GM23338 (cell line): ENCODE measurements around the gene NXPH2. TPM values are rescaled to one million over a fixed set of nuclear protein-coding genes. Genes with fewer than 3 reads are reported as not detected.

Experiments used
- ATAC-seq: fragments of 200-7000 bp; cut with Tn5 transposase; 3 replicates; pipeline ENCODE4 v1.9.1; 2020
- DNase-seq: peaks from one replicate; pipeline ENCODE4 v3.0.0-alpha.2; 2015; ENCODE audit warnings: low spot score
- H2AFZ ChIP-seq: fragments of 200-600 bp; sonication (generic); 2 replicates; pipeline ENCODE4 v1.8.0; 2016; ENCODE audit warnings: antibody characterized with exemption, mild to moderate bottlenecking, moderate library complexity
- H3F3A ChIP-seq: fragments of 200-600 bp; sonication (generic); replicated peaks from 2 replicates; pipeline ENCODE4 v1.8.0; 2017; ENCODE audit warnings: antibody characterized with exemption, mixed run types, low read depth
- H3K27ac ChIP-seq: fragments of 200-600 bp; sonication (generic); 2 replicates; pipeline ENCODE4 v1.6.1; 2016; ENCODE audit warnings: low read depth
- H3K27me3 ChIP-seq: fragments of 200-600 bp; sonication (generic); 2 replicates; pipeline ENCODE4 v1.8.0; 2016; ENCODE audit warnings: mild to moderate bottlenecking, mixed run types, moderate library complexity; ENCODE audit not compliant: insufficient read depth
- H3K36me3 ChIP-seq: fragments of 200-600 bp; sonication (generic); 2 replicates; pipeline ENCODE4 v1.8.0; 2016; ENCODE audit warnings: mild to moderate bottlenecking; ENCODE audit not compliant: insufficient read depth
- H3K4me1 ChIP-seq: fragments of 200-600 bp; sonication (generic); 2 replicates; pipeline ENCODE4 v1.8.0; 2016; ENCODE audit warnings: mild to moderate bottlenecking, moderate library complexity; ENCODE audit not compliant: insufficient read depth
- H3K4me2 ChIP-seq: fragments of 200-600 bp; sonication (generic); 2 replicates; pipeline ENCODE4 v1.7.1; 2017; ENCODE audit warnings: mixed run types
- H3K4me3 ChIP-seq: fragments of 200-600 bp; sonication (generic); 2 replicates; pipeline ENCODE4 v1.6.1; 2016; ENCODE audit warnings: mixed run types
- H3K79me2 ChIP-seq: fragments of 200-600 bp; sonication (generic); replicated peaks from 2 replicates; pipeline ENCODE4 v1.8.0; 2017; ENCODE audit warnings: mild to moderate bottlenecking; ENCODE audit not compliant: insufficient read depth
- H3K9me2 ChIP-seq: fragments of 200-600 bp; sonication (generic); 2 replicates; pipeline ENCODE4 v1.8.0; 2017; ENCODE audit not compliant: insufficient read depth
- H4K20me1 ChIP-seq: fragments of 200-600 bp; sonication (generic); replicated peaks from 2 replicates; pipeline ENCODE4 v1.8.0; 2017; ENCODE audit warnings: mild to moderate bottlenecking; ENCODE audit not compliant: insufficient read depth
- H3K27ac Mint-ChIP-seq: 2 replicates; pipeline ENCODE4 v1.8.0; 2020; ENCODE audit warnings: inconsistent platforms, mild to moderate bottlenecking, moderate library complexity, mixed read lengths
- H3K27me3 Mint-ChIP-seq: 3 replicates; pipeline ENCODE4 v1.8.0; 2022; ENCODE audit warnings: low read depth, mild to moderate bottlenecking, moderate library complexity, mixed read lengths, inconsistent platforms; ENCODE audit not compliant: insufficient read depth, poor library complexity
- H3K36me3 Mint-ChIP-seq: 3 replicates; pipeline ENCODE4 v1.8.0; 2021; ENCODE audit warnings: low read depth, mild to moderate bottlenecking, inconsistent platforms, moderate library complexity, mixed read lengths
- H3K4me1 Mint-ChIP-seq: 3 replicates; pipeline ENCODE4 v1.8.0; 2020; ENCODE audit warnings: mild to moderate bottlenecking, inconsistent platforms, mixed read lengths
- H3K4me3 Mint-ChIP-seq: 3 replicates; pipeline ENCODE4 v1.8.0; 2021; ENCODE audit warnings: moderate library complexity, mild to moderate bottlenecking, inconsistent platforms, mixed read lengths
- H3K9me3 Mint-ChIP-seq: 3 replicates; pipeline ENCODE4 v1.8.0; 2020; ENCODE audit warnings: moderate library complexity, mild to moderate bottlenecking, inconsistent platforms, mixed read lengths
- CREB1 ChIP-seq: fragments of 250-450 bp; sonication (Bioruptor Pico); IDR thresholded peaks from 2 replicates; pipeline ENCODE4 v1.5.0; 2020; ENCODE audit warnings: low read depth, mild to moderate bottlenecking, moderate library complexity
- ETS1 ChIP-seq: IDR thresholded peaks from 2 replicates; pipeline ENCODE4 v1.6.1; 2016; ENCODE audit warnings: antibody characterized with exemption
- EZH2 ChIP-seq: fragments of 200-600 bp; sonication (generic); IDR thresholded peaks from one replicate; pipeline ENCODE4 v1.8.0; 2017; ENCODE audit warnings: antibody characterized with exemption, mild to moderate bottlenecking, low read depth; ENCODE audit not compliant: unreplicated experiment
- EZH2phosphoT487 ChIP-seq: fragments of 200-600 bp; sonication (generic); IDR thresholded peaks from one replicate; pipeline ENCODE4 v1.8.1; 2018; ENCODE audit warnings: antibody characterized with exemption; ENCODE audit not compliant: unreplicated experiment
- JUNB ChIP-seq: IDR thresholded peaks from one replicate; pipeline ENCODE4 v1.6.1; 2016; ENCODE audit warnings: antibody characterized with exemption; ENCODE audit not compliant: unreplicated experiment
- NANOG ChIP-seq: IDR thresholded peaks from 2 replicates; pipeline ENCODE4 v1.6.1; 2016; ENCODE audit warnings: antibody characterized with exemption, borderline replicate concordance
- POLR2AphosphoS5 ChIP-seq: IDR thresholded peaks from 2 replicates; pipeline ENCODE4 v1.6.1; 2016; ENCODE audit warnings: antibody characterized with exemption, low read depth
- REST ChIP-seq: IDR thresholded peaks from one replicate; pipeline ENCODE4 v1.6.1; 2018; ENCODE audit warnings: antibody characterized with exemption; ENCODE audit not compliant: unreplicated experiment
- STAT1 ChIP-seq: IDR thresholded peaks from one replicate; pipeline ENCODE4 v1.6.1; 2016; ENCODE audit warnings: antibody characterized with exemption; ENCODE audit not compliant: unreplicated experiment
- ZNF114 ChIP-seq: fragments of 250-450 bp; sonication (Bioruptor Pico); IDR thresholded peaks from 2 replicates; pipeline ENCODE4 v1.5.0; 2020; ENCODE audit warnings: mild to moderate bottlenecking, moderate library complexity
- ZNF331 ChIP-seq: fragments of 250-450 bp; sonication (Bioruptor Pico); IDR thresholded peaks from 2 replicates; pipeline ENCODE4 v1.5.0; 2020; ENCODE audit warnings: low read depth, mild to moderate bottlenecking, moderate library complexity
- polyA plus RNA-seq: library from polyadenylated mRNA; unstranded; fragments of >200 nt; fragmentation: Nextera tagmentation; extraction: Ambion mirVana; gene quantifications from 2 replicates; pipeline ENCODE4 v1.2.1, GENCODE V29; 2016
- total RNA-seq: library from RNA; depleted of rRNA; stranded (reverse); fragments of >200 nt; shearing (Covaris generic); gene quantifications from 2 replicates; pipeline ENCODE4 v1.2.3, GENCODE V29; 2014
- TF ChIP-seq, protein P1 (sequence below): fragments of 250-450 bp; sonication (Bioruptor Pico); IDR thresholded peaks from 2 replicates; pipeline ENCODE4 v1.5.0; 2020; ENCODE audit warnings: mild to moderate bottlenecking, moderate library complexity
- TF ChIP-seq, protein P2 (sequence below), 2 experiments: fragments of 200-600 bp in 1 of 2; sonication (generic) in 1 of 2; conservative IDR thresholded peaks; 2 replicates each; pipeline versions ENCODE4 v1.5.1 to v1.6.1; 2016 to 2017; ENCODE audit warnings: antibody characterized with exemption in 2 of 2, low read depth in 2 of 2, mild to moderate bottlenecking in 2 of 2, moderate library complexity in 1 of 2

The NXPH2 gene
- total and polyA plus RNA-seq, 2 experiments from 2014 or later: 2.7 to 8.3 TPM

DNA sequence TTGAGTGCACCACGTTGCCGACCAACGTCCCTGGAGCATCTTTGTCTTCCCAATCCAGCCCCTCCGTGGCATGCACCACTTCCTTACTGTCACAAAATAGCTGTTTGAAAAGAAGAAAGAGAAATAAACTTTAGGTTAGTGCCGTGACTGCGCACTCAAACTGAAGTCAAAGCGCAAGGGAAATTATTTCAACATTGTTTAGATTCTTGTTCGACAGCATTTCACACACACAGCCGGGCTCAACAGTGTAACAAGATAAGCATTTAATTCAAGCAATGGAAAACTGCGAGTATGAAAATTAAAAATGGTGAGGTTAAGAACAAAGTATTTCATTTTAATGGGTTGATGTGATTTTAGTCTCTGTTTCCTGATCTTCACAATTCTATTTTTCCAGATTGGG is 108.6 kb downstream of the NXPH2 start:
- no peak overlapping the region for H3K4me3 ChIP-seq
- Mint-ChIP-seq H3K27me3 (no peaks in the 10 kb centered on the region), H3K27ac (peak overlapping the region; percentile 55), H3K4me3 (peak overlapping the region; percentile 21; the same call in 1 of the 3 replicates), H3K4me1 (peaks cover 38% of the 10 kb centered on the region), H3K9me3 (no peaks in the 10 kb centered on the region), H3K36me3 (no peaks in the 10 kb centered on the region)
- no peak overlapping the region for H3K27ac ChIP-seq
- no peaks in the 10 kb centered on the region for H4K20me1 ChIP-seq
- H3K4me1 ChIP-seq: peaks cover 27% of the 10 kb centered on the region
- H3K27me3 ChIP-seq: no peaks in the 10 kb centered on the region
- peaks cover 3% of the 10 kb centered on the region; the same call in 1 of the 2 replicates for H3K9me2 ChIP-seq
- DNase-seq (no peak), ATAC-seq (no peak; the same call in 2 of the 3 replicates)
- no peaks in the 10 kb centered on the region for H3F3A ChIP-seq
- no peaks in the 10 kb centered on the region for H3K36me3 ChIP-seq
- H3K4me2 ChIP-seq: peak overlapping the region; percentile 4
- TF ChIP-seq EZH2 (no peak), POLR2AphosphoS5 (no peak), REST (no peak), ZNF331 (CRISPR knock-in tag) (no peak), EZH2phosphoT487 (no peak), JUNB (no peak), NANOG (no peak), ETS1 (no peak), ZNF114 (CRISPR knock-in tag) (no peak), CREB1 (no peak), STAT1 (no peak)
- TF ChIP-seq, protein P1, sequence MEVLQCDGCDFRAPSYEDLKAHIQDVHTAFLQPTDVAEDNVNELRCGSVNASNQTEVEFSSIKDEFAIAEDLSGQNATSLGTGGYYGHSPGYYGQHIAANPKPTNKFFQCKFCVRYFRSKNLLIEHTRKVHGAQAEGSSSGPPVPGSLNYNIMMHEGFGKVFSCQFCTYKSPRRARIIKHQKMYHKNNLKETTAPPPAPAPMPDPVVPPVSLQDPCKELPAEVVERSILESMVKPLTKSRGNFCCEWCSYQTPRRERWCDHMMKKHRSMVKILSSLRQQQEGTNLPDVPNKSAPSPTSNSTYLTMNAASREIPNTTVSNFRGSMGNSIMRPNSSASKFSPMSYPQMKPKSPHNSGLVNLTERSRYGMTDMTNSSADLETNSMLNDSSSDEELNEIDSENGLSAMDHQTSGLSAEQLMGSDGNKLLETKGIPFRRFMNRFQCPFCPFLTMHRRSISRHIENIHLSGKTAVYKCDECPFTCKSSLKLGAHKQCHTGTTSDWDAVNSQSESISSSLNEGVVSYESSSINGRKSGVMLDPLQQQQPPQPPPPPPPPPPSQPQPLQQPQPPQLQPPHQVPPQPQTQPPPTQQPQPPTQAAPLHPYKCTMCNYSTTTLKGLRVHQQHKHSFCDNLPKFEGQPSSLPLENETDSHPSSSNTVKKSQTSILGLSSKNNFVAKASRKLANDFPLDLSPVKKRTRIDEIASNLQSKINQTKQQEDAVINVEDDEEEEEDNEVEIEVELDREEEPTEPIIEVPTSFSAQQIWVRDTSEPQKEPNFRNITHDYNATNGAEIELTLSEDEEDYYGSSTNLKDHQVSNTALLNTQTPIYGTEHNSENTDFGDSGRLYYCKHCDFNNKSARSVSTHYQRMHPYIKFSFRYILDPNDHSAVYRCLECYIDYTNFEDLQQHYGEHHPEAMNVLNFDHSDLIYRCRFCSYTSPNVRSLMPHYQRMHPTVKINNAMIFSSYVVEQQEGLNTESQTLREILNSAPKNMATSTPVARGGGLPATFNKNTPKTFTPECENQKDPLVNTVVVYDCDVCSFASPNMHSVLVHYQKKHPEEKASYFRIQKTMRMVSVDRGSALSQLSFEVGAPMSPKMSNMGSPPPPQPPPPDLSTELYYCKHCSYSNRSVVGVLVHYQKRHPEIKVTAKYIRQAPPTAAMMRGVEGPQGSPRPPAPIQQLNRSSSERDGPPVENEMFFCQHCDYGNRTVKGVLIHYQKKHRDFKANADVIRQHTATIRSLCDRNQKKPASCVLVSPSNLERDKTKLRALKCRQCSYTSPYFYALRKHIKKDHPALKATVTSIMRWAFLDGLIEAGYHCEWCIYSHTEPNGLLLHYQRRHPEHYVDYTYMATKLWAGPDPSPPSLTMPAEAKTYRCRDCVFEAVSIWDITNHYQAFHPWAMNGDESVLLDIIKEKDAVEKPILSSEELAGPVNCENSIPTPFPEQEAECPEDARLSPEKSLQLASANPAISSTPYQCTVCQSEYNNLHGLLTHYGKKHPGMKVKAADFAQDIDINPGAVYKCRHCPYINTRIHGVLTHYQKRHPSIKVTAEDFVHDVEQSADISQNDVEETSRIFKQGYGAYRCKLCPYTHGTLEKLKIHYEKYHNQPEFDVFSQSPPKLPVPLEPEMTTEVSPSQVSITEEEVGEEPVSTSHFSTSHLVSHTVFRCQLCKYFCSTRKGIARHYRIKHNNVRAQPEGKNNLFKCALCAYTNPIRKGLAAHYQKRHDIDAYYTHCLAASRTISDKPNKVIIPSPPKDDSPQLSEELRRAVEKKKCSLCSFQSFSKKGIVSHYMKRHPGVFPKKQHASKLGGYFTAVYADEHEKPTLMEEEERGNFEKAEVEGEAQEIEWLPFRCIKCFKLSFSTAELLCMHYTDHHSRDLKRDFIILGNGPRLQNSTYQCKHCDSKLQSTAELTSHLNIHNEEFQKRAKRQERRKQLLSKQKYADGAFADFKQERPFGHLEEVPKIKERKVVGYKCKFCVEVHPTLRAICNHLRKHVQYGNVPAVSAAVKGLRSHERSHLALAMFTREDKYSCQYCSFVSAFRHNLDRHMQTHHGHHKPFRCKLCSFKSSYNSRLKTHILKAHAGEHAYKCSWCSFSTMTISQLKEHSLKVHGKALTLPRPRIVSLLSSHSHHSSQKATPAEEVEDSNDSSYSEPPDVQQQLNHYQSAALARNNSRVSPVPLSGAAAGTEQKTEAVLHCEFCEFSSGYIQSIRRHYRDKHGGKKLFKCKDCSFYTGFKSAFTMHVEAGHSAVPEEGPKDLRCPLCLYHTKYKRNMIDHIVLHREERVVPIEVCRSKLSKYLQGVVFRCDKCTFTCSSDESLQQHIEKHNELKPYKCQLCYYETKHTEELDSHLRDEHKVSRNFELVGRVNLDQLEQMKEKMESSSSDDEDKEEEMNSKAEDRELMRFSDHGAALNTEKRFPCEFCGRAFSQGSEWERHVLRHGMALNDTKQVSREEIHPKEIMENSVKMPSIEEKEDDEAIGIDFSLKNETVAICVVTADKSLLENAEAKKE: no peak
- TF ChIP-seq, protein P2, sequence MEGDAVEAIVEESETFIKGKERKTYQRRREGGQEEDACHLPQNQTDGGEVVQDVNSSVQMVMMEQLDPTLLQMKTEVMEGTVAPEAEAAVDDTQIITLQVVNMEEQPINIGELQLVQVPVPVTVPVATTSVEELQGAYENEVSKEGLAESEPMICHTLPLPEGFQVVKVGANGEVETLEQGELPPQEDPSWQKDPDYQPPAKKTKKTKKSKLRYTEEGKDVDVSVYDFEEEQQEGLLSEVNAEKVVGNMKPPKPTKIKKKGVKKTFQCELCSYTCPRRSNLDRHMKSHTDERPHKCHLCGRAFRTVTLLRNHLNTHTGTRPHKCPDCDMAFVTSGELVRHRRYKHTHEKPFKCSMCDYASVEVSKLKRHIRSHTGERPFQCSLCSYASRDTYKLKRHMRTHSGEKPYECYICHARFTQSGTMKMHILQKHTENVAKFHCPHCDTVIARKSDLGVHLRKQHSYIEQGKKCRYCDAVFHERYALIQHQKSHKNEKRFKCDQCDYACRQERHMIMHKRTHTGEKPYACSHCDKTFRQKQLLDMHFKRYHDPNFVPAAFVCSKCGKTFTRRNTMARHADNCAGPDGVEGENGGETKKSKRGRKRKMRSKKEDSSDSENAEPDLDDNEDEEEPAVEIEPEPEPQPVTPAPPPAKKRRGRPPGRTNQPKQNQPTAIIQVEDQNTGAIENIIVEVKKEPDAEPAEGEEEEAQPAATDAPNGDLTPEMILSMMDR (conservative IDR thresholded peaks at IDR 0.05; ENCODE audit: low read depth in 2 of 2): no peak
- peak overlapping the region; percentile 14; the same call in 1 of the 2 replicates for H2AFZ ChIP-seq
- H3K79me2 ChIP-seq: no peaks in the 10 kb centered on the region
